Inflammatory macrophage treated with lipopolysaccharide for 1 hour (primary cell): ENCODE results near the gene SGSM2.

Source experiments
- DNase-seq, 2 donors: peaks; one replicate each; pipeline ENCODE4 v3.0.0-alpha.2; 2020 to 2022

The SGSM2 gene

GRCh38 chr17:2427215-2427614 lies 89.9 kb downstream of the SGSM2 start:
- DNase-seq: no peak

- DNase-seq: no peak
Measured at GRCh38 chr17:2427910-2428309, 90.6 kb downstream of the SGSM2 start.
